IMR-90 (cell line): ENCODE data around the gene NR2F1. TPM values are rescaled to one million over a fixed set of nuclear protein-coding genes. Genes with fewer than 3 reads are reported as not detected.

Experiments used
- ATAC-seq: fragments of 200-7000 bp; cut with Tn5 transposase; 2 replicates; pipeline ENCODE4 v1.9.1; 2020; ENCODE audit warnings: low read depth, mild to moderate bottlenecking, moderate library complexity
- BruUV-seq: library from RNA; stranded (reverse); fragments of 400-500 nt; replicated peaks from 2 replicates; lab custom pipeline; 2021; lab: Mats Ljungman, UMichigan
- CTCF ChIA-PET: fragments of 300-600 bp; formaldehyde crosslinking; extraction: SDS; loops from one replicate; lab custom pipeline; 2021; ENCODE audit warnings: antibody characterized with exemption; lab: Yijun Ruan, JAX
- POLR2A ChIA-PET: fragments of 300-600 bp; sonication (Branson Sonifier 250); formaldehyde crosslinking; loops from one replicate; lab custom pipeline; 2022; ENCODE audit warnings: antibody characterized with exemption; ENCODE audit not compliant: unreplicated experiment; lab: Charles Lee
- DNase-seq: peaks from one replicate; pipeline ENCODE4 v3.0.0; 2013
- H2AFZ ChIP-seq: replicated peaks from 2 replicates; pipeline ENCODE3; 2013; ENCODE audit warnings: low read length, mild to moderate bottlenecking; ENCODE audit not compliant: poor library complexity
- H2AK5ac ChIP-seq: 2 replicates; pipeline ENCODE4 v1.6.1; 2013; ENCODE audit warnings: low read depth, low read length, inconsistent platforms
- H2AK9ac ChIP-seq: replicated peaks from 2 replicates; pipeline ENCODE3; 2013; ENCODE audit warnings: mild to moderate bottlenecking, low read depth, low read length, moderate library complexity; ENCODE audit not compliant: poor library complexity
- H2BK120ac ChIP-seq: 2 replicates; pipeline ENCODE4 v1.6.1; 2013; ENCODE audit warnings: low read depth, low read length, inconsistent platforms
- H2BK15ac ChIP-seq: 3 replicates; pipeline ENCODE4 v1.6.1; 2013; ENCODE audit warnings: low read depth, low read length, inconsistent platforms
- H2BK20ac ChIP-seq: 2 replicates; pipeline ENCODE4 v1.6.1; 2013; ENCODE audit warnings: low read depth, mild to moderate bottlenecking, inconsistent platforms, low read length, moderate library complexity
- H2BK5ac ChIP-seq: 2 replicates; pipeline ENCODE4 v1.6.1; 2013; ENCODE audit warnings: mild to moderate bottlenecking, low read depth, low read length, inconsistent platforms; ENCODE audit not compliant: poor library complexity, severe bottlenecking
- H3K14ac ChIP-seq: replicated peaks from 2 replicates; pipeline ENCODE4 v1.6.1; 2013; ENCODE audit warnings: low read depth, low read length, inconsistent platforms
- H3K18ac ChIP-seq: 2 replicates; pipeline ENCODE4 v1.6.1; 2013; ENCODE audit warnings: low read depth, low read length, control low read depth
- H3K23ac ChIP-seq: 2 replicates; pipeline ENCODE4 v1.6.1; 2013; ENCODE audit warnings: low read depth, low read length, inconsistent platforms
- H3K27ac ChIP-seq: 2 replicates; pipeline ENCODE4 v1.5.1; 2013; ENCODE audit warnings: mild to moderate bottlenecking, control low read depth, low read length; ENCODE audit not compliant: insufficient read depth
- H3K27me3 ChIP-seq: 2 replicates; pipeline ENCODE4 v1.6.1; 2013; ENCODE audit warnings: low read length; ENCODE audit not compliant: control insufficient read depth, insufficient read depth
- H3K36me3 ChIP-seq: 2 replicates; pipeline ENCODE4 v1.6.1; 2013; ENCODE audit warnings: low read length, mixed read lengths; ENCODE audit not compliant: control insufficient read depth, insufficient read depth
- H3K4ac ChIP-seq: 2 replicates; pipeline ENCODE4 v1.6.1; 2013; ENCODE audit warnings: low read depth, low read length, inconsistent platforms
- H3K4me1 ChIP-seq: 2 replicates; pipeline ENCODE4 v1.6.1; 2013; ENCODE audit warnings: low read length, mixed read lengths; ENCODE audit not compliant: control insufficient read depth, insufficient read depth
- H3K4me2 ChIP-seq: 2 replicates; pipeline ENCODE4 v1.6.1; 2013; ENCODE audit warnings: low read depth, mild to moderate bottlenecking, control low read depth, low read length, moderate library complexity
- H3K4me3 ChIP-seq: 2 replicates; pipeline ENCODE4 v1.5.1; 2013; ENCODE audit warnings: low read depth, mild to moderate bottlenecking, control low read depth, low read length, moderate library complexity; ENCODE audit not compliant: insufficient read depth
- H3K56ac ChIP-seq: 2 replicates; pipeline ENCODE4 v1.6.1; 2013; ENCODE audit warnings: low read length, inconsistent platforms; ENCODE audit not compliant: insufficient read depth; ENCODE audit errors: extremely low read depth
- H3K79me1 ChIP-seq, 2 experiments: 2 replicates each; pipeline ENCODE4 v1.6.1; 2013; ENCODE audit warnings: low read length in 2 of 2, inconsistent platforms in 1 of 2, low read depth in 1 of 2
- H3K9ac ChIP-seq: 2 replicates; pipeline ENCODE4 v1.6.1; 2013; ENCODE audit warnings: low read depth, low read length, control low read depth
- H3K9me1 ChIP-seq: 2 replicates; pipeline ENCODE4 v1.6.1; 2013; ENCODE audit warnings: low read length, inconsistent platforms; ENCODE audit not compliant: insufficient read depth
- H3K9me3 ChIP-seq: 2 replicates; pipeline ENCODE4 v1.6.1; 2013; ENCODE audit warnings: low read length; ENCODE audit not compliant: control insufficient read depth, insufficient read depth
- H4K20me1 ChIP-seq: 2 replicates; pipeline ENCODE4 v1.6.1; 2013; ENCODE audit warnings: low read length, inconsistent platforms; ENCODE audit not compliant: insufficient read depth
- H4K5ac ChIP-seq: 2 replicates; pipeline ENCODE4 v1.6.1; 2013; ENCODE audit warnings: mild to moderate bottlenecking, low read depth, low read length, control low read depth
- H4K8ac ChIP-seq, 2 experiments: 2 replicates each; pipeline ENCODE4 v1.6.1; 2013; ENCODE audit warnings: low read depth in 2 of 2, low read length in 2 of 2, control low read depth in 1 of 2, inconsistent platforms in 1 of 2
- H4K91ac ChIP-seq: 2 replicates; pipeline ENCODE4 v1.6.1; 2013; ENCODE audit warnings: low read depth, low read length, inconsistent platforms; ENCODE audit not compliant: insufficient read depth
- NFE2L2 ChIP-seq: fragments of 150-350 bp; IDR thresholded peaks from 2 replicates; pipeline ENCODE4 v1.6.1; 2016; ENCODE audit warnings: low read depth, mild to moderate bottlenecking, low read length
- POLR2A ChIP-seq: IDR thresholded peaks from 2 replicates; pipeline ENCODE4 v1.6.1; 2012; ENCODE audit warnings: mild to moderate bottlenecking, low read depth, low read length
- RCOR1 ChIP-seq: IDR thresholded peaks from 2 replicates; pipeline ENCODE4 v1.6.1; 2012; ENCODE audit warnings: mild to moderate bottlenecking, low read length, improper control_type of control experiment; ENCODE audit not compliant: insufficient replicate concordance
- RFX5 ChIP-seq: IDR thresholded peaks from 2 replicates; pipeline ENCODE4 v1.8.0; 2012; ENCODE audit warnings: low read depth, mild to moderate bottlenecking, low read length, moderate library complexity
- SMC3 ChIP-seq: fragments of 150-350 bp; IDR thresholded peaks from 2 replicates; pipeline ENCODE4 v1.6.1; 2016; ENCODE audit warnings: low read depth, mild to moderate bottlenecking, antibody characterized with exemption, low read length, moderate library complexity
- WGBS, 2 experiments: methylation state at CpG; one replicate each; pipeline versions ENCODE4 v1.1.5 to v1.1.7; 2013; ENCODE audit warnings: missing lambda C conversion rate in 2 of 2; ENCODE audit not compliant: insufficient read length in 1 of 2; ENCODE audit errors: extremely low coverage in 2 of 2; 5-methylcytosine and 5-hydroxymethylcytosine counted together
- dilution Hi-C: fragments of 300-500 bp; cut with HindIII; formaldehyde crosslinking; loops from one replicate; pipeline ENCODE4 v1.14.3; 2018; ENCODE audit warnings: low sequenced_read_pairs; ENCODE audit not compliant: unreplicated experiment
- in situ Hi-C: fragments of 300-500 bp; cut with MboI; formaldehyde crosslinking; loops from 3 replicates; pipeline ENCODE4 v1.14.3; 2019; ENCODE audit warnings: low sequenced_read_pairs, inconsistent platforms, mixed read lengths
- intact Hi-C: fragments of 100-400 bp; cut with micrococcal nuclease; formaldehyde crosslinking; loops from 2 replicates; pipeline ENCODE4 v1.10.0; 2022
- polyA plus RNA-seq, 3 experiments: library from polyadenylated mRNA; depleted of rRNA; stranded (reverse); fragments of >200 nt; gene quantifications; 2 replicates each; pipeline ENCODE4 v1.2.3, GENCODE V29; 2012; ENCODE audit warnings: low replicate concordance in 1 of 3
- total RNA-seq: library from RNA; depleted of rRNA; stranded (reverse); fragments of >200 nt; gene quantifications from 2 replicates; pipeline ENCODE4 v1.2.3, GENCODE V29; 2012

NR2F1 gene
- total and polyA plus RNA-seq, 2 of the 4 experiments (the other 2 are of a cell fraction), result 19.0 to 160 TPM

DNA sequence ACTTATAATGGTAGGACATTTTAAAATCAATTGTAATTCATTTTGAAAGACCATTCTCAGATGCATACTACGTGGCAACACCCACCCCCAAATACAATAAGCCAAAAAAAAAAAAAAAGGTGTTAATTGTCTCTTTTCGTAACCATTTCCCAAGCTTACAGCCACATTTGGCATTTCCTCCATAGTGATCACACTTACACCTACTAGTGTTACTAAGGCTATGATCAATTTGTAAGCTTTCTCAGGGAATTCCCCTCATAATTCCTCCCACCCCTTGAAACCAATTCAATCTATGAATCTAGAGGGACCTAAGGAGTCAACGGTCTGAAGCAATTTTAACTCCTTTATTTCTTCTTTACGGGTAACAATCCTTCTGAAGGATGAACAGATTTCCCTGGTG lies 40.1 kb downstream of the NR2F1 start:
- in situ Hi-C loops, result no loop called here
- no peaks in the 10 kb centered on the region for H3K79me1 ChIP-seq
- no peak overlapping the region for H3K4me3 ChIP-seq
- H3K4ac ChIP-seq, result no peak overlapping the region
- no peaks in the 10 kb centered on the region for H3K9me1 ChIP-seq
- H2BK5ac ChIP-seq, result no peak overlapping the region
- no peak overlapping the region for H3K18ac ChIP-seq
- DNase-seq (no peak), ATAC-seq (no peak)
- no peak overlapping the region for H2AK9ac ChIP-seq
- ChIA-PET CTCF (no interaction called here), POLR2A (no interaction called here)
- H4K20me1 ChIP-seq, result no peaks in the 10 kb centered on the region
- WGBS, 2 experiments, result no CpG with 5 or more reads among the region's 4 CpGs
- H3K14ac ChIP-seq, result no peak overlapping the region
- no TSS peak for BruUV-seq
- H3K36me3 ChIP-seq, result no peaks in the 10 kb centered on the region
- H2BK120ac ChIP-seq, result no peak overlapping the region
- no peak overlapping the region for H2BK15ac ChIP-seq
- no peak overlapping the region for H3K23ac ChIP-seq
- H3K27me3 ChIP-seq, result no peaks in the 10 kb centered on the region
- no peak overlapping the region for H4K8ac ChIP-seq
- no peak overlapping the region for H2AFZ ChIP-seq
- TF ChIP-seq RFX5 (no peak), RCOR1 (no peak), NFE2L2 (no peak), POLR2A (no peak), SMC3 (no peak)
- intact Hi-C loops, result loop anchor here (5.0 kb wide), 2 partner anchors 54 to 99 kb away; no protein-coding TSS in a partner anchor
- no peak overlapping the region for H4K5ac ChIP-seq
- H4K91ac ChIP-seq, result no peak overlapping the region
- no peak overlapping the region for H3K27ac ChIP-seq
- dilution Hi-C loops, result no loop called here
- no peak overlapping the region for H2AK5ac ChIP-seq
- H3K9ac ChIP-seq, result no peak overlapping the region
- H3K56ac ChIP-seq, result no peak overlapping the region
- no peaks in the 10 kb centered on the region for H3K4me1 ChIP-seq
- no peak overlapping the region for H3K4me2 ChIP-seq
- H2BK20ac ChIP-seq, result no peak overlapping the region
- no peaks in the 10 kb centered on the region for H3K9me3 ChIP-seq
